ENCODE measurements around the gene RARG. TPM values are rescaled to one million over a fixed set of nuclear protein-coding genes. Genes with fewer than 3 reads are reported as not detected.

Gene RARG
- total RNA-seq, result 10 to 100 TPM; 19.7 to 20.3 TPM

- DNase-seq, result peak; percentile 76
- Mint-ChIP-seq H3K4me1 (ENCODE audit: low read depth) (peaks cover 75% of the 10 kb centered on the region), H3K27ac (peak within 1 kb of the TSS; percentile 87), H3K4me3 (peak within 1 kb of the TSS; percentile 81), H3K36me3 (ENCODE audit: low read depth) (no peaks in the 10 kb centered on the region), H3K9me3 (no peaks in the 10 kb centered on the region), H3K27me3 (no peaks in the 10 kb centered on the region)
- peak; percentile 74 for ATAC-seq
- intact Hi-C loops (cut with micrococcal nuclease), result no loop called here
- ChIA-PET POLR2A (interaction anchor here (0.6 to 5.5 kb wide), 10 partner anchors 12 to 67 kb away, joined by 3 to 47 read pairs (median 4); partner anchors contain the start of genes CSAD, ESPL1 and MYG1), CTCF (interaction anchor here (0.7 to 4.6 kb wide), 2 partner anchors 19 to 21 kb away, joined by 3 to 23 read pairs; no protein-coding TSS in a partner anchor)
- no peak for TF ChIP-seq CTCF (IDR thresholded peaks at IDR 0.05)
Observed at GRCh38 chr12:53231921-53232645, at the start of gene RARG. RARG (minus strand) TSS chr12:53232209; CDS start chr12:53227545, 4,664 bp downstream.

GRCh38 chr12:53279888-53280498, 48.0 kb upstream of the RARG start:
- no peak for TF ChIP-seq CTCF (IDR thresholded peaks at IDR 0.05)
- Mint-ChIP-seq H3K4me1 (ENCODE audit: low read depth) (no peaks in the 10 kb centered on the region), H3K27ac (no peak overlapping the region), H3K27me3 (no peaks in the 10 kb centered on the region), H3K4me3 (no peak overlapping the region), H3K9me3 (no peaks in the 10 kb centered on the region), H3K36me3 (ENCODE audit: low read depth) (peaks cover 68% of the 10 kb centered on the region)
- ChIA-PET POLR2A (interaction anchor here (0.6 to 4.9 kb wide), 6 partner anchors 10 to 996 kb away, joined by 3 to 25 read pairs (median 4); partner anchors contain the start of gene ESPL1), CTCF (interaction anchor here (1.1 to 3.0 kb wide), 3 partner anchors 12 to 214 kb away, joined by 3 to 13 read pairs (median 5); partner anchors contain the start of gene ESPL1)
- ATAC-seq, result no peak
- no peak for DNase-seq
- intact Hi-C loops (cut with micrococcal nuclease), result no loop called here

GRCh38 chr12:53279283-53279869, 47.4 kb upstream of the RARG start:
- ChIA-PET CTCF (interaction anchor here (1.0 to 3.0 kb wide), 4 partner anchors 11 to 214 kb away, joined by 3 to 13 read pairs (median 4); partner anchors contain the start of genes AAAS and ESPL1), POLR2A (interaction anchor here (1.1 to 4.9 kb wide), 4 partner anchors 10 to 63 kb away, joined by 3 to 25 read pairs (median 12); partner anchors contain the start of gene ESPL1)
- ATAC-seq, result no peak
- intact Hi-C loops (cut with micrococcal nuclease), result no loop called here
- Mint-ChIP-seq H3K4me3 (no peak overlapping the region), H3K4me1 (ENCODE audit: low read depth) (peaks cover 2% of the 10 kb centered on the region), H3K27me3 (no peaks in the 10 kb centered on the region), H3K9me3 (no peaks in the 10 kb centered on the region), H3K27ac (no peak overlapping the region), H3K36me3 (ENCODE audit: low read depth) (peaks cover 74% of the 10 kb centered on the region)
- TF ChIP-seq CTCF (IDR thresholded peaks at IDR 0.05), result no peak
- no peak for DNase-seq

- DNase-seq (no peak), ATAC-seq (no peak)
- H3K27me3 Mint-ChIP-seq, result no peaks in the 10 kb centered on the region
- H3K27ac Mint-ChIP-seq, result no peak overlapping the region
- no peaks in the 10 kb centered on the region for H3K9me3 Mint-ChIP-seq
- ChIA-PET CTCF (interaction anchor here (0.8 to 3.0 kb wide), 8 partner anchors 9 to 212 kb away, joined by 3 to 13 read pairs (median 4); no protein-coding TSS in a partner anchor), POLR2A (interaction anchor here (0.7 to 4.9 kb wide), 5 partner anchors 9 to 267 kb away, joined by 3 to 25 read pairs (median 5); partner anchors contain the start of genes ESPL1 and MYG1)
- intact Hi-C loops (cut with micrococcal nuclease), result no loop called here
- H3K4me1 Mint-ChIP-seq (ENCODE audit: low read depth), result peaks cover 2% of the 10 kb centered on the region
- TF ChIP-seq CTCF (IDR thresholded peaks at IDR 0.05), result no peak
- peaks cover 68% of the 10 kb centered on the region for H3K36me3 Mint-ChIP-seq (ENCODE audit: low read depth)
- H3K4me3 Mint-ChIP-seq, result no peak overlapping the region
Observed at GRCh38 chr12:53277981-53278380, 46.0 kb upstream of the RARG start.
